HAP-1 (cell line): Measurements from ENCODE around the gene TBC1D5.

Source experiments
- DNase-seq, 2 experiments: peaks; one replicate each; pipeline ENCODE4 v3.0.0-alpha.2; 2016 to 2020; ENCODE audit warnings: low spot score in 2 of 2
- H3K27me3 ChIP-seq: fragments of 250-450 bp; sonication (Bioruptor Pico); 2 replicates; pipeline ENCODE4 v1.5.1; 2020; ENCODE audit warnings: low read depth, mild to moderate bottlenecking, moderate library complexity
- H3K36me3 ChIP-seq: fragments of 250-450 bp; sonication (Bioruptor Pico); replicated peaks from 2 replicates; pipeline ENCODE4 v1.5.1; 2020; ENCODE audit warnings: mild to moderate bottlenecking
- H3K4me1 ChIP-seq: fragments of 250-450 bp; sonication (Bioruptor Pico); 2 replicates; pipeline ENCODE4 v1.5.1; 2020; ENCODE audit warnings: mild to moderate bottlenecking
- H3K4me3 ChIP-seq: fragments of 250-450 bp; sonication (Bioruptor Pico); 2 replicates; pipeline ENCODE4 v1.5.1; 2020; ENCODE audit warnings: mild to moderate bottlenecking, moderate library complexity
- H3K9me3 ChIP-seq: fragments of 250-450 bp; sonication (Bioruptor Pico); 2 replicates; pipeline ENCODE4 v1.5.1; 2020; ENCODE audit warnings: mild to moderate bottlenecking, moderate library complexity
- in situ Hi-C: fragments of 300-500 bp; cut with MboI; formaldehyde crosslinking; loops from 3 replicates; pipeline ENCODE4 v1.14.3; 2020; ENCODE audit warnings: low sequenced_read_pairs, inconsistent platforms, mixed read lengths

TBC1D5 gene

DNA sequence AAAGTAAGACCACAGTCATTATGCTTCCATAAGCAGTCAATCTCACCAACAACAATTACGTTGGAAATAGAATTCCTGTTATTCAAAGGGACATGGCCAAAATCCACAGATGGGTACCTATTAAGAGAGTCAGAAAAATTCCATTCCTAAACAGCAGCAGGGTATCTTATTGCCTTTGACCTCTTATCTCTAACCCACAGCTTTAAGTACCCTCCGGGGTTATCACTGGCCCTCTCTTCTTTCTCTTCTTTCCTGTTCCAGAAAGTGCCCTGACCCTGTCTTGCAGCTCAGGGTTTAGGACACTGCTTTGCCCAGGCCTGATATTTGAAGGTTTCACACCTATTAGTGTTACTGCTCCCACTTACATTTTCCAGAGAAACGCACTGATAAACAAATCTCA lies 428.7 kb downstream of the TBC1D5 start:
- H3K36me3 ChIP-seq: no peaks in the 10 kb centered on the region
- H3K4me3 ChIP-seq: no peak overlapping the region
- H3K9me3 ChIP-seq: no peaks in the 10 kb centered on the region
- in situ Hi-C loops: no loop called here
- no peak for DNase-seq
- no peaks in the 10 kb centered on the region for H3K4me1 ChIP-seq
- no peaks in the 10 kb centered on the region for H3K27me3 ChIP-seq

DNA sequence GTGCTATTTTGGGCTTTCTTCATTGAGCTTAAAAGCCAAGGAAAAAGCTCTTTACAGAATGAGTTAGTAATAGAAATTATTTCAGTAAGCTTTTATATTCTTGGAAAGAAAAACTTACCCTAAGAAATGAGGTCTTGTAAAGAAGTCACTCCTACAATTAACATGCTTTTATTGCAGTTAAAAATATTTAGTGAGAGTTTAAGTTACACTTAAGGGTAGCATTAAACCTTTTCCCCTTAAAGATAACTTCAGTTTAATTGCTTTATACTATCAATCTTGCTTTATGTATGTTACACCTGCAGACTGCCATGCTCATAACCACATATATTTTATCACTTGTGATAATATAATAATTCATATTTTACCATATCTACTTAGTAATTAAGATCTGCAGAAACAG lies 431.4 kb downstream of the TBC1D5 start:
- Histone ChIP-seq H3K4me1 (no peaks in the 10 kb centered on the region), H3K36me3 (no peaks in the 10 kb centered on the region), H3K27me3 (no peaks in the 10 kb centered on the region), H3K4me3 (no peak overlapping the region), H3K9me3 (no peaks in the 10 kb centered on the region)
- in situ Hi-C loops: no loop called here
- DNase-seq: no peak

DNA sequence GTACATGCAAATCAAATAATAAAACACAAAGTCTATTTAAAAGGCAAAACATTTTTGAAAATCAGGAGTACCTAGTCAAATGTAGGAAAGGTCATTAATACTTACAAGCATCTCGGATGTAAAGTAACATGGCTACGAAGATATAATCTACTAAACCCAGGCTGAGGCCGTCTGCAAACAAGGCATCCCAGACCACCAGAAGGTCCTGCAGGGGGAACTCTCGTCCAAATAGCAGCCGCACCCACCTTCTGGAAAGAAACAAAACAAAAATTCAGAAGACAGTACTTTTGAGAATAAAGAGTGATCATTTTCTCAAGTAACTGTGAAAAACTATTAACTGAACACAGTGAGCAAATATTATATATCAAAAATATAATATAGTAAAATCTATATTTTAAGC lies 434.5 kb downstream of the TBC1D5 start:
- no peaks in the 10 kb centered on the region for H3K36me3 ChIP-seq
- H3K4me1 ChIP-seq: no peaks in the 10 kb centered on the region
- in situ Hi-C loops: no loop called here
- H3K9me3 ChIP-seq: no peaks in the 10 kb centered on the region
- H3K27me3 ChIP-seq: no peaks in the 10 kb centered on the region
- no peak for DNase-seq
- no peak overlapping the region for H3K4me3 ChIP-seq

DNA sequence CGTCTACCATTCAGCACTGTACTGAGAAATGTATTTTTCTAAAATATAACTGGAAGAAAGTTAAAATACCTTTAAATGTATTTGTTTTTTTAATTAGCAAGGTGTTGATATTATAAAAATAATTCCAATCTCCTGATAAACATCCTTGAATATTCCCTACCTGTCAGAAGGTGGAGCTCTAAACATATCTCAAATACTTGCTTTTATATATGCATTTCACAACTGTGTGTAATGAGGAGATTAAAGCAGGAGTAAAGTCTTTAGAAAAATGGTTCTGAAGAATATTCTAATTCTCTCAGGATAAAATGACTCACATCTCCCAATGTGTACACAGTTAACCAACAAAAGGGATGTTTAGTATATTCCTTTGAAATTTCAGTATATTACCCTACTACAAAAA lies 434.9 kb downstream of the TBC1D5 start:
- in situ Hi-C loops: no loop called here
- peak in 1 of 2 experiments; percentile 36 for DNase-seq
- Histone ChIP-seq H3K27me3 (no peaks in the 10 kb centered on the region), H3K36me3 (no peaks in the 10 kb centered on the region), H3K4me1 (no peaks in the 10 kb centered on the region), H3K4me3 (no peak overlapping the region), H3K9me3 (no peaks in the 10 kb centered on the region)

DNA sequence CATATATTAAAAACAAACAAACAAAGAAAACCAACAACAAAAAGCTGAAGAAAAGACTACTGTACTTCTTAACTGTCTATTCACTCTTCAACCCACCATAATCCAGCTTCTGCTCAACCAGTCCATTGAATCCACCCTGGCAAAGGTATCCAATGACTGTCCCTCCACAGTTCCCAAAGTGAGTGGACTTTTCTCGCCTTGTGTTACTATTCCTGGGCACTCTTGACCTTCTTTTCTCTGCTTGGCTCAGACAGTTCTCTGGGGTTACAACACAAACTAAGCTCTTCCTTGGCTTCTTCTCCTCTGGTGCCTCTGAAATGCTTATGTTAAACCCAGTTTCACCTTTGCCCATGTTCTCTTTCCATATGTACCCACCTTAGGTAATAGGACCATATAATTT lies 437.5 kb downstream of the TBC1D5 start:
- Histone ChIP-seq H3K4me3 (no peak overlapping the region), H3K4me1 (no peaks in the 10 kb centered on the region), H3K27me3 (no peaks in the 10 kb centered on the region), H3K9me3 (no peaks in the 10 kb centered on the region), H3K36me3 (no peaks in the 10 kb centered on the region)
- in situ Hi-C loops: no loop called here
- DNase-seq: no peak

GRCh38 chr3:17302774-17303173 lies 439.7 kb downstream of the TBC1D5 start:
- no peaks in the 10 kb centered on the region for H3K27me3 ChIP-seq
- no peak for DNase-seq
- no peak overlapping the region for H3K4me3 ChIP-seq
- in situ Hi-C loops: no loop called here
- no peaks in the 10 kb centered on the region for H3K9me3 ChIP-seq
- H3K4me1 ChIP-seq: no peaks in the 10 kb centered on the region
- no peaks in the 10 kb centered on the region for H3K36me3 ChIP-seq

DNA sequence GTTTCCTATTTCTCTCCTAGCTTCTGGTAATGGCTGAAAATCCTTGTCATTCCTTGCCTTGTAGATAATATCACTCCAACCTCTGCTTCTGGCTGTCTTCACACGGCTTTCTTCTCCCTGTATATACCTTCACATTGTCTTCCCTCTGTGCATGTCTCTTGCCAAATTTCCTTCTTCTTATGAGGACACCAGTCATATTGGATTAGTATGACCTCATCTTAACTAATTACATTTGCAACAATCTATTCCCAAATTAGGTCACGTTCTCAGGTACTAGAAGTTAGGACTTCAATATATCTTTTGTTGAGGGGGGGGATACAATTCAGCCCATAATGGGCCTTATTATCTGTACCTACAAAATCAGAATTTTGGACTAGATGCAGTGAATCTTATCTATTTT lies 440.3 kb downstream of the TBC1D5 start:
- Histone ChIP-seq H3K4me3 (no peak overlapping the region), H3K4me1 (no peaks in the 10 kb centered on the region), H3K27me3 (no peaks in the 10 kb centered on the region), H3K36me3 (no peaks in the 10 kb centered on the region), H3K9me3 (no peaks in the 10 kb centered on the region)
- in situ Hi-C loops: no loop called here
- DNase-seq: no peak

DNA sequence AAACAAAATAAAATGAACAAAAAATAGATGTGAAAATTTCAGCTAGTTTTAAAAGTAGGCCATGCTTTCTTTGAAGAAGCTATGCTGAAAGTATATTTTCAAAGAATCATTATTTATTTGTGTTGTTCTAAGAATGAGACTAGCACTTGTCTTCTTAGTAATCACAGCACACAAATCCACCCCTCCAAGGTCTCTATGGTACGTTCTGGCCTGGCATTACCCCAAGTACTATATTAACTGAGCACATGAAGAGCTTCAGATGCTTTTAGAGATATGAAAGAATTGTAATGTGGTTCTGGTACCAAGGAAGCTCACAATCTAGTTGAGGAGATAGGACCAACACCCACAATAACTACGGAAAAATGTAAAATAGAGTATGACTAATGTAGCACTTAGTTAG lies 441.2 kb downstream of the TBC1D5 start:
- no peak for DNase-seq
- Histone ChIP-seq H3K4me1 (no peaks in the 10 kb centered on the region), H3K27me3 (no peaks in the 10 kb centered on the region), H3K9me3 (no peaks in the 10 kb centered on the region), H3K36me3 (no peaks in the 10 kb centered on the region), H3K4me3 (no peak overlapping the region)
- in situ Hi-C loops: no loop called here

DNA sequence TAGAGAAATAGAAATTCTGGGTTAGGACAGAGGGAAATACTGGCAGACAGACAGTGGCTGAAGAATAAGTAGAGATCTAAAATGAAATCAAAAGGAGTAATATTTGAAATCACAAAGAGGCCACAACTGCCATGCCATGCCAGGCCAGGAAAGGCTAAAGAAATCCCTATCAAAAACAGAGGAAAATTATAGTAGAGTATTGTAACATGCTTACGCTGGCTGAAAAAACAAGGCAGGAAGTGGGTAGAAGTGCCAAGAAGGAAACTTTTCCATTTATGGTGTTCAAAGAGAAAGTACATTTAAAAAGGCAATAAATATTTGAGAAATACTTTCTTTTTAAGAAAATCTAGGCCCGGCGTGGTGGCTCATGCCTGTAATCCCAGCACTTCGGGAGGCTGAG lies 442.0 kb downstream of the TBC1D5 start:
- DNase-seq: no peak
- Histone ChIP-seq H3K27me3 (no peaks in the 10 kb centered on the region), H3K4me1 (no peaks in the 10 kb centered on the region), H3K4me3 (no peak overlapping the region), H3K36me3 (no peaks in the 10 kb centered on the region), H3K9me3 (no peaks in the 10 kb centered on the region)
- in situ Hi-C loops: no loop called here

DNA sequence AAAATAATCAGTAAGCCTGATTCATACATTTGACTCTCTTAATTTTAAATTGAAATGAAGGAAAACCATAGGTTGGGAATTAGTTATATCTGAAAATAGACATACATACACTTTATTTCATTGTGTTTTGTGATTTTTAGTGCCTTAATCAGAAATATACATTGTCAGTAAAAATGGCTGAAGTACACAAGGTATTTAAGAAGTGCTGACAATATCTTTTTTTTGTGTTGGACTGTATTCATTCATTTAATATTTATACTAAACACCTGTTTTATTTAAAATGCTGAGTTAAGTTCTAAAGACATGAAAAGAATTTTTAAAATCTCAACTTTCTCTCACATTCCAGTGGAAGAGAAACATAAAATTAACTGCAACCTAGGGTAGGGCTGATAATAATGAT lies 444.4 kb downstream of the TBC1D5 start:
- no peak for DNase-seq
- no peaks in the 10 kb centered on the region for H3K27me3 ChIP-seq
- no peaks in the 10 kb centered on the region for H3K36me3 ChIP-seq
- no peaks in the 10 kb centered on the region for H3K9me3 ChIP-seq
- H3K4me1 ChIP-seq: no peaks in the 10 kb centered on the region
- no peak overlapping the region for H3K4me3 ChIP-seq
- in situ Hi-C loops: loop anchor here (25.0 kb wide), 1 partner anchor 539 kb away; no protein-coding TSS in a partner anchor

- H3K4me1 ChIP-seq: no peaks in the 10 kb centered on the region
- in situ Hi-C loops: loop anchor here (25.0 kb wide), 1 partner anchor 545 kb away; no protein-coding TSS in a partner anchor
Observed at GRCh38 chr3:17292556-17292955, 449.9 kb downstream of the TBC1D5 start.

DNA sequence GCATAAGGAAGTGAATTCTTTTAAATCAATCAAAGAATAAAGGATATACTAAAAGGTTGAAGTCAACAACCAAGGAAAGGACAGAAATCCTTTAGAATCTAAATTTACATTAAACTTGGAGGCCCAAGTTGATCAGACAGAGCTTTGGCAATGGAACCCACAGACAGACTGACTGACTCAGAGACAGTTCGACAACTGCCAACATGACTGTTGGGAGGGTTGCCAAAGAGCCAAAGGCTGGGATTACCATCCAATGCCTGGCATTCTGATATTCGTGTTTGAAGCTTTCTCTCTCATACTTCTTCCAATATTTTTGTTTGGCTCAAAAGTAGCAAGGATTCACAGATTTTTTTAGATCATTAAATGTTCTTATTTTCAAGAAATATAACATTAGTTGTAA lies 451.5 kb downstream of the TBC1D5 start:
- Histone ChIP-seq H3K36me3 (no peaks in the 10 kb centered on the region), H3K27me3 (no peaks in the 10 kb centered on the region), H3K4me1 (no peaks in the 10 kb centered on the region), H3K4me3 (no peak overlapping the region), H3K9me3 (no peaks in the 10 kb centered on the region)
- in situ Hi-C loops: loop anchor here (25.0 kb wide), 1 partner anchor 546 kb away; no protein-coding TSS in a partner anchor
- no peak for DNase-seq

More at GRCh38 chr3:17292556-17292955, 449.9 kb downstream of the TBC1D5 start:
- no peaks in the 10 kb centered on the region for H3K27me3 ChIP-seq
- no peak overlapping the region for H3K4me3 ChIP-seq
- H3K9me3 ChIP-seq: no peaks in the 10 kb centered on the region
- H3K36me3 ChIP-seq: no peaks in the 10 kb centered on the region
- DNase-seq: no peak

- in situ Hi-C loops: loop anchor here (25.0 kb wide), 1 partner anchor 548 kb away; no protein-coding TSS in a partner anchor
- Histone ChIP-seq H3K4me1 (no peaks in the 10 kb centered on the region), H3K27me3 (no peaks in the 10 kb centered on the region), H3K9me3 (no peaks in the 10 kb centered on the region), H3K36me3 (no peaks in the 10 kb centered on the region), H3K4me3 (no peak overlapping the region)
- no peak for DNase-seq
Observed at GRCh38 chr3:17288839-17289399, 453.5 kb downstream of the TBC1D5 start.

DNA sequence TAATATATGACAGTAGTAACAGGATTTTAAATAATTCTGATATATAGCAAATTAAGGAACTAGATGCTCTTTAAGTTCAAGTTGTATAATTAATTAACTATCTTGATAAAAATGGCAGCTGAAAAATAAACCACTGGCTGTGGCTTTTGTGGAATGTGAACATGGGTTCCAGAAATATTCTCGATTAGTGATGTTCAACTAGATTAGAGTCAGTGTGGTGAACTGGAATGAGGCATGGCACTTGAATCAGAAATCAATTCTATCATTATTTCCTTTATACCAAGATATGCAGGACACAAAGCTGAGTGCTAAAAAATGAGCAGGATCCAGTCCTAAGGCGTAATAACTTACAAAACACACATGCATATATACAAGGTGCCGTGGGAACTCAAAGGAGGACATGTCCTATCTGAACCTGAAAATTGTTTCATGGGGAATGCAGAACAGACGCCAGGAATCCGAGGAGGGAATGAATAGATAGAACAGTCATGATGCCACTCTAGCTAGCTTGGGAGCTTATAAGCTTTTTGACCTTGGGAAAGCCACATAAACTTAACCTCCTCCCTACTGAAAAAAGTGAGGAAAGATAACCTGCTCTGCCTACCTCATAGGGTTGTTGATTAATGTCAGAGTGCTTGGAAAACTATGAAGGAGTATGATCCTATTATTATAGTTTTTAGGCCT lies 455.3 kb downstream of the TBC1D5 start:
- Histone ChIP-seq H3K9me3 (no peaks in the 10 kb centered on the region), H3K4me3 (no peak overlapping the region), H3K36me3 (no peaks in the 10 kb centered on the region), H3K4me1 (no peaks in the 10 kb centered on the region), H3K27me3 (no peaks in the 10 kb centered on the region)
- in situ Hi-C loops: loop anchor here (25.0 kb wide), 1 partner anchor 550 kb away; no protein-coding TSS in a partner anchor
- DNase-seq: no peak
